ENCODE measurements around the gene RAB3IL1.

Gene RAB3IL1

DNA sequence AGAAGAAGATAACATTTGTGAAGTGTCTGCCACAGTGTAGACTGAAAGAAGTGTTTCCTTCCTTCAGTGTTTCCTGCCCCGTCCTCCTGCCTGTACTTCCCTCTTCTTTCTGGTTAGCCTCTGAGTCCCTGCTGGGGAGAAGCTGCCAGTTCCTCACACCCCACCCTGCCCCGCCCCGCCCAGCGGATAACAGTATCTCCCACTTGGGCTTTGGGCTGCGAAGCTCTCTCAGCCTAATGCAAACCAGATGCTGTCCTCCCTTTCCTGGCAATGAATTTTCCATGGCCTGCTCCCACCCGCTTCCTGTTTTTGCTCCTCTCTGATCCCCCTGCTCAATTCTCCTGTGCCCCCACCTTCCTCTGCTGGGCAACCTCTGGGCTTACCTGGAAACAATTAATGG lies 5.2 kb upstream of the RAB3IL1 start:
- H4K20me1 ChIP-seq (ENCODE audit: insufficient read depth, low read length): no peaks in the 10 kb centered on the region
- H3K4me1 ChIP-seq (ENCODE audit: low read length): no peaks in the 10 kb centered on the region
- no peak overlapping the region for H3K4me2 ChIP-seq (ENCODE audit: low read length)
- H3K9ac ChIP-seq (ENCODE audit: low read length): no peak overlapping the region
- TF ChIP-seq, protein P1, sequence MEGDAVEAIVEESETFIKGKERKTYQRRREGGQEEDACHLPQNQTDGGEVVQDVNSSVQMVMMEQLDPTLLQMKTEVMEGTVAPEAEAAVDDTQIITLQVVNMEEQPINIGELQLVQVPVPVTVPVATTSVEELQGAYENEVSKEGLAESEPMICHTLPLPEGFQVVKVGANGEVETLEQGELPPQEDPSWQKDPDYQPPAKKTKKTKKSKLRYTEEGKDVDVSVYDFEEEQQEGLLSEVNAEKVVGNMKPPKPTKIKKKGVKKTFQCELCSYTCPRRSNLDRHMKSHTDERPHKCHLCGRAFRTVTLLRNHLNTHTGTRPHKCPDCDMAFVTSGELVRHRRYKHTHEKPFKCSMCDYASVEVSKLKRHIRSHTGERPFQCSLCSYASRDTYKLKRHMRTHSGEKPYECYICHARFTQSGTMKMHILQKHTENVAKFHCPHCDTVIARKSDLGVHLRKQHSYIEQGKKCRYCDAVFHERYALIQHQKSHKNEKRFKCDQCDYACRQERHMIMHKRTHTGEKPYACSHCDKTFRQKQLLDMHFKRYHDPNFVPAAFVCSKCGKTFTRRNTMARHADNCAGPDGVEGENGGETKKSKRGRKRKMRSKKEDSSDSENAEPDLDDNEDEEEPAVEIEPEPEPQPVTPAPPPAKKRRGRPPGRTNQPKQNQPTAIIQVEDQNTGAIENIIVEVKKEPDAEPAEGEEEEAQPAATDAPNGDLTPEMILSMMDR (IDR thresholded peaks at IDR 0.05; ENCODE audit: low read depth, low read length): no peak
- TF ChIP-seq EZH2phosphoT487 (IDR thresholded peaks at IDR 0.05; ENCODE audit: low read depth): no peak
- no peaks in the 10 kb centered on the region for H3K79me2 ChIP-seq (ENCODE audit: low read length)
- H3K27ac ChIP-seq (ENCODE audit: low read length): no peak overlapping the region
- H3K36me3 ChIP-seq (replicated peaks; ENCODE audit: low read depth, low read length): no peaks in the 10 kb centered on the region
- H2AFZ ChIP-seq (ENCODE audit: low read depth, low read length): no peak overlapping the region
- peaks cover 13% of the 10 kb centered on the region; the same call in 1 of the 2 replicates for H3K27me3 ChIP-seq (ENCODE audit: low read depth, low read length)
- no peak overlapping the region for H3K4me3 ChIP-seq (ENCODE audit: low read length)
- no peaks in the 10 kb centered on the region for H3K9me3 ChIP-seq (ENCODE audit: insufficient read depth, low read length)

DNA sequence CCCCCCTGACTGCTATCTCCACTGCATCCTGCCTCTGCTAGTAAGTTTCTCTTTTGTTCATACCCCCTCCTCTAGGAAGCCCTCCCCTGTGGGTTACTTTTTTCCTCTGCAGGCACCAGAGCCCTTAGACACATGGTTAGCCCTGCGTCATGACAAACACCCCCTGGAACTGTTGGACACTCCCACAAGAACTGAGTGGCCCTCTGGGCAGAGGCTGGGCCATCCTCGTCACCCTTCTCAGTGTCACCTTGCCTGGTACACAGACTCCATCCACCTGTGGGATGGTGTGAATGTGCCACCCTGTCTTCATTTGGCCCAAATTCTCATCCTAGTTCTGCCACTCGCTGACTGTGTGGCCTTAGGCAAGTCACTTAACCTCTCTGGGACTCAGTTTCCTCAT lies 4.1 kb upstream of the RAB3IL1 start:
- no peak for TF ChIP-seq EZH2phosphoT487 (IDR thresholded peaks at IDR 0.05; ENCODE audit: low read depth)
- TF ChIP-seq, protein P1 (IDR thresholded peaks at IDR 0.05; ENCODE audit: low read depth, low read length): no peak
- no peaks in the 10 kb centered on the region for H3K4me1 ChIP-seq (ENCODE audit: low read length)
- no peaks in the 10 kb centered on the region for H3K36me3 ChIP-seq (replicated peaks; ENCODE audit: low read depth, low read length)
- H3K27ac ChIP-seq (ENCODE audit: low read length): no peak overlapping the region
- H3K9ac ChIP-seq (ENCODE audit: low read length): no peak overlapping the region
- H3K9me3 ChIP-seq (ENCODE audit: insufficient read depth, low read length): no peaks in the 10 kb centered on the region
- peaks cover 13% of the 10 kb centered on the region; the same call in 1 of the 2 replicates for H3K27me3 ChIP-seq (ENCODE audit: low read depth, low read length)
- no peaks in the 10 kb centered on the region for H4K20me1 ChIP-seq (ENCODE audit: insufficient read depth, low read length)
- H3K4me2 ChIP-seq (ENCODE audit: low read length): no peak overlapping the region
- no peak overlapping the region for H3K4me3 ChIP-seq (ENCODE audit: low read length)
- H3K79me2 ChIP-seq (ENCODE audit: low read length): no peaks in the 10 kb centered on the region
- no peak overlapping the region for H2AFZ ChIP-seq (ENCODE audit: low read depth, low read length)

DNA sequence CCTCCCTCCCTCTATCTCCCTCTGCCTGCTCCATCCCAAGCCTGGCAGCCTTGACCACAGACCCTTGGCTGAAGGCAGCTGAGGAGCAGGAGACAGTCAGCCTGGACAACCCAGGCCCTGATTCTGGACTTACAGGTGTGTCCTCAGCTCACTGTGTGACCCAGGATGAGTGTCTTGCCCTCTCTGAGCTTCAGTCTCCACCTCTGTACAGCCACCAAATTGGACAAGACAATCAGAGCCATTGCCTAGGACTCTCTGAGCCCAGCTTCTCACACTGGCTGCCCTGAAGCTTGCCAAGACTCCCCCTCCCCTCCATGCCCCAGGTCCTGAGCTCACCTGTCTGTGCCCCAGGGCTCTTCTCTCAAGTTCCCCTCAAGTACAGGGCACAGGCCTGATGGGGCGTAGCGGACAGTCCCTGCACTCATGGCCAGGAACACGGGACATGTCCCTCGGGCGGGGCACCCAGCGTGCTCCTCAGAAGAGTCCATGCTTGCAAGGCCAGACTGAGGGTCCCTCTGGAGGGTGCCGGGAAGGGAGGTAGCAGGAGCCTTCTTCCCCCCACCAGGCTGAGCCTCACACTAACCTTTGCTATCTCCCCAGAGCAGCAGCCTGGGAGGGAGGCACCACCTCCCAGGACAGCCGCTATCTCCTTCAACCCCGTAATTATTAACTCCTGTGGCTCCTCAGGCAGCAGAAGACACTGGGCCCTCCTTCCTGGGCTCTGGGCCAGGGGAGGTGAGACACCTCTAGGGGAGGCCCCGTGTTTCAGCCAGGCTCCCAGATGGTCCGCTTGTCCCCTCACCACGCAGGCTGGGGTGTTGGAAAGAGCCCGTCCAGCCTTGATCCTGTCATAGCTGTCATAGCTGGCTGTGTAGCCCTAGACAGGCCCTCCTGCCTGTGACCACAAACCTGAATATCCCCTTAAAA lies 2.6 kb upstream of the RAB3IL1 start:
- Histone ChIP-seq H3K9ac (ENCODE audit: low read length) (no peak overlapping the region), H3K4me1 (ENCODE audit: low read length) (no peaks in the 10 kb centered on the region), H3K4me3 (ENCODE audit: low read length) (no peak overlapping the region), H3K79me2 (ENCODE audit: low read length) (no peaks in the 10 kb centered on the region), H3K36me3 (replicated peaks; ENCODE audit: low read depth, low read length) (no peaks in the 10 kb centered on the region), H4K20me1 (ENCODE audit: insufficient read depth, low read length) (no peaks in the 10 kb centered on the region), H3K9me3 (ENCODE audit: insufficient read depth, low read length) (no peaks in the 10 kb centered on the region), H3K4me2 (ENCODE audit: low read length) (no peak overlapping the region), H3K27ac (ENCODE audit: low read length) (no peak overlapping the region), H3K27me3 (ENCODE audit: low read depth, low read length) (peaks cover 13% of the 10 kb centered on the region; the same call in 1 of the 2 replicates), H2AFZ (ENCODE audit: low read depth, low read length) (no peak overlapping the region)
- TF ChIP-seq, protein P1 (IDR thresholded peaks at IDR 0.05; ENCODE audit: low read depth, low read length): no peak
- TF ChIP-seq EZH2phosphoT487 (IDR thresholded peaks at IDR 0.05; ENCODE audit: low read depth): no peak

DNA sequence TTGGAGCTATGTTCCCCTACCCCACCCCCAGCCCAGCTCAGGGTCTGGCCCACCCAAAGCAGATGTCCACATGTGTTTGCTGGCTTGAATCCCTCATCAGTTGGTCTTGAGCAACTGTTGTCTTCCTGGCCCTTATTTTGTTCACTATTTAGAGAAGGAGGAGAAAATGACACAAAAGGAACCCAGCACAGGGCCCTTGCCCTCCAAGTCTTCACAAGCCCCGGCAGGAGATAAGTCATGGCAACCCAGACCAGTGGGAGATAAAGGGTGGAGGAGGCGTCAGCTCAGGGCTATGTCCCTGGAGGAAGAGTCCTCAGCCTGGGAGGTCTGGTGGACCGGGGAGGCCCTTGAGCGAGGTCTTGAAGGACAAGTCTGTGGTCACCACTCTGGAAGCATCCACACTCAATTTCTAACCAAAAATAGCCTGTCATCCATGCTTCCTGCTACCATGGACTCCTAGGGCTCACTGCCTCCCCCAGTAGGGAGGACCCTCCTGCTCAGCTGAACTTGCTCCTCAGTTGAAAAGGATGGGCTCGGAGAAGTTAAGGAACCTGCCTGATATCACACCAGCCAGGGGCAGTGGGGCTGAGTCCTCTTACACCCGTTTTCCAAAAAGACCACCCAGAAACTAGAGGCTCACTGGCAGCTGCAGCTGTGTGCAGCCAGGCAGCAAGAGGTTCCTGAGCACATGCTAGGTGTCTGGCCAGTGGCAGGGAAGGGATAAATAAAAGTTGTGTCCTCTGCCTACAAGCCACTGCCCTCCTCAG lies 1.8 kb upstream of the RAB3IL1 start:
- H3K4me1 ChIP-seq (ENCODE audit: low read length): no peaks in the 10 kb centered on the region
- TF ChIP-seq, protein P1 (IDR thresholded peaks at IDR 0.05; ENCODE audit: low read depth, low read length): no peak
- no peak for TF ChIP-seq EZH2phosphoT487 (IDR thresholded peaks at IDR 0.05; ENCODE audit: low read depth)

More for the DNA sequence above, 1.8 kb upstream of the RAB3IL1 start:
- Histone ChIP-seq H3K4me3 (ENCODE audit: low read length) (no peak overlapping the region), H4K20me1 (ENCODE audit: insufficient read depth, low read length) (no peaks in the 10 kb centered on the region), H3K27ac (ENCODE audit: low read length) (no peak overlapping the region), H3K9ac (ENCODE audit: low read length) (no peak overlapping the region), H3K36me3 (replicated peaks; ENCODE audit: low read depth, low read length) (no peaks in the 10 kb centered on the region), H3K9me3 (ENCODE audit: insufficient read depth, low read length) (no peaks in the 10 kb centered on the region), H2AFZ (ENCODE audit: low read depth, low read length) (no peak overlapping the region), H3K27me3 (ENCODE audit: low read depth, low read length) (peaks cover 13% of the 10 kb centered on the region; the same call in 1 of the 2 replicates), H3K4me2 (ENCODE audit: low read length) (no peak overlapping the region), H3K79me2 (ENCODE audit: low read length) (no peaks in the 10 kb centered on the region)

All from OCI-LY3 (cell line).